ENCODE results near the gene HTR1A. TPM values are rescaled to one million over a fixed set of nuclear protein-coding genes. Genes with fewer than 3 reads are reported as not detected.

HTR1A gene
- total RNA-seq, 2 donors from 2014 or later: not detected

- no peak overlapping the region for H3K27ac Mint-ChIP-seq
- no peak overlapping the region for H3K4me3 Mint-ChIP-seq
- peaks cover 11% of the 10 kb centered on the region for H3K9me3 Mint-ChIP-seq
- no peaks in the 10 kb centered on the region for H3K36me3 Mint-ChIP-seq
- no peaks in the 10 kb centered on the region for H3K4me1 Mint-ChIP-seq (ENCODE audit: low read depth in 2 of 2)
- ATAC-seq (no peak), DNase-seq (ENCODE audit: low spot score) (no peak)
- H3K27me3 Mint-ChIP-seq: no peaks in the 10 kb centered on the region
Measured at GRCh38 chr5:63935103-63935502, 27.1 kb downstream of the HTR1A start.

DNA sequence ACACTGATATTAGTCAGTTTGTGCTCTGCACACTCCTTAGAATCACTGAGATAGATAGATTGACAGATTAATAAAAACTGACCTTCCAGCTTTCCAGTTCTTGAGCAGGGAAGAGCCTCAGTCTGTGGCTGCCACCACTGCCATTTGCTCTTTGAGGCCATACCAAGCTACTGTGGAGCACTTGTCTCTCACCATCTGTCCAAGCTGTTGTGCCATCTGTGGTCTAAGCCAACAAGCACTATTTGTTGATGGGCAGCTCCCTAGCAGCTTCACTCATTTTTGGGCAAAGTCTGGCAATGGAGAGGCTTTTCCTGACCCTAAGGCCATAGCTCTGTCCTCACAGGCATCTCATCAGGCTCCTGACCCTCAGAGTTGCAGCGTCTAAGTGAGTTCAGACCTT lies 30.4 kb downstream of the HTR1A start:
- Mint-ChIP-seq H3K27ac (no peak overlapping the region), H3K36me3 (no peaks in the 10 kb centered on the region), H3K4me1 (ENCODE audit: low read depth in 2 of 2) (no peaks in the 10 kb centered on the region), H3K27me3 (no peaks in the 10 kb centered on the region), H3K9me3 (peaks cover 17% of the 10 kb centered on the region), H3K4me3 (no peak overlapping the region)
- ATAC-seq (no peak), DNase-seq (ENCODE audit: low spot score) (no peak)

DNA sequence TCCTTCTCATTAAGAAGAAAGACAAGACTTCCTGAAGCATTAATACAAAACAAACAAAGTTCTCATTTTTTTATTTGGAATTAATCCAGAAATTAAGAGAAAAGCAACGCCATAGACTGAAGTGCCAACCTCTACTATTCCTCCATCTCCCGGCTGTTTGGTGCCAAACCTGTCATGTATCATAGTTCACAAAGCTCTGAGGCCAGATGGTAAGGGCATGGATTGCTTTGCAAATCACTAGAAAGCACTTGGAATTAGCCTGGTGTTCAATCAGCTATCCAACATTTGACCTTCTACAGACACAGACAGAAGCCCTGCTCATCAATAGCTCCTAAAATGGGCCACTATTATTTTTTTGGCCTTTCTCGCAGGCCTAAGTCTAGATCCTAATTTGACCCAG lies 33.8 kb downstream of the HTR1A start:
- no peaks in the 10 kb centered on the region for H3K4me1 Mint-ChIP-seq (ENCODE audit: low read depth in 2 of 2)
- H3K27ac Mint-ChIP-seq: no peak overlapping the region
- DNase-seq (ENCODE audit: low spot score) (no peak), ATAC-seq (no peak)
- peaks cover 12% of the 10 kb centered on the region for H3K9me3 Mint-ChIP-seq
- H3K4me3 Mint-ChIP-seq: no peak overlapping the region
- H3K36me3 Mint-ChIP-seq: no peaks in the 10 kb centered on the region
- H3K27me3 Mint-ChIP-seq: no peaks in the 10 kb centered on the region

DNA sequence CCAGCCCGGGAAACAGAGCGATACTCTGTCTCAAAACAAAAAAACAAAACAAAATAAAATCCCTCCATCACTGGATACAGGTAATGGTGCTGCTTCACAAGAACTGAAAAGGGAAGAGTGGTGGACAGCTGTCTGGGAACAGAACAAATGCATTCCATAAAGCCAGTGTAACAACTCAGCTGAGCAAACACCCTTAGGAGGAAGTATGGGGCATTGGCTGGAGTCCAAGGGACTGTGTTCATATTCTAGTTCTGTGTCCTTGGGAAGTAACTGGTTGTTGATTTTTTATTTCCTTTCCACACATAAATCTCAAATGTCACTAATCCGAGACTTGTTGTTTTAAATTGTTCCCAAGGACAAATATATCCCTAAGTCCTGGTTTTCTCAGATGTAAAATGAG lies 38.3 kb downstream of the HTR1A start:
- Mint-ChIP-seq H3K4me1 (ENCODE audit: low read depth in 2 of 2) (no peaks in the 10 kb centered on the region), H3K27ac (no peak overlapping the region), H3K4me3 (no peak overlapping the region), H3K27me3 (no peaks in the 10 kb centered on the region), H3K9me3 (peaks cover 23% of the 10 kb centered on the region), H3K36me3 (peaks cover 7% of the 10 kb centered on the region)
- ATAC-seq (no peak), DNase-seq (ENCODE audit: low spot score) (no peak)

- no peak overlapping the region for H3K27ac Mint-ChIP-seq
- H3K4me3 Mint-ChIP-seq: no peak overlapping the region
- peaks cover 7% of the 10 kb centered on the region for H3K36me3 Mint-ChIP-seq
- DNase-seq (ENCODE audit: low spot score) (no peak), ATAC-seq (no peak)
- no peaks in the 10 kb centered on the region for H3K27me3 Mint-ChIP-seq
- H3K9me3 Mint-ChIP-seq: peaks cover 25% of the 10 kb centered on the region
- H3K4me1 Mint-ChIP-seq (ENCODE audit: low read depth in 2 of 2): no peaks in the 10 kb centered on the region
Measured at GRCh38 chr5:63919763-63920478, 42.3 kb downstream of the HTR1A start.

GRCh38 chr5:63916786-63917185 lies 45.5 kb downstream of the HTR1A start:
- Mint-ChIP-seq H3K9me3 (peaks cover 23% of the 10 kb centered on the region), H3K4me1 (ENCODE audit: low read depth in 2 of 2) (no peaks in the 10 kb centered on the region), H3K27ac (no peak overlapping the region), H3K36me3 (peaks cover 7% of the 10 kb centered on the region), H3K4me3 (no peak overlapping the region), H3K27me3 (no peaks in the 10 kb centered on the region)
- DNase-seq (ENCODE audit: low spot score): no peak
- ATAC-seq: no peak

DNA sequence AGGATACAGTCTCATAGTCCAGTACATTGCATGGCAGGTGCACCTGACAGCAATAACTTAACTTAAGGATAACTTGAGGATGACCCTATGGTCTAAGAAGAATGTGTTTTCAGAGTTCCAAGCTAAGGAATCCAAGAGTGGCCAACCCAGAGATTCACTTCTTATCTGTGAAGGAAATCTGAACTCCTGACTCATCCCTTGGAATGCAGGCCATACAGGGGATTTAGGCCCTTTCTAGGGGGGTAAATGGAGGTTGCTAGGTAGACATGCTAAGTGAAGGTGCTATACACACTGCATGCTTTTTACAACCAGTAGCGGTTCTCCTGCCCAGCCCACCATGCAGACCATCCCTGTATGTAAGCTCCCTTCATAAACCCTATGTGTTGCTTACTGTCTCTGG lies 50.4 kb downstream of the HTR1A start:
- no peaks in the 10 kb centered on the region for H3K27me3 Mint-ChIP-seq
- H3K4me3 Mint-ChIP-seq: no peak overlapping the region
- H3K27ac Mint-ChIP-seq: no peak overlapping the region
- no peaks in the 10 kb centered on the region for H3K4me1 Mint-ChIP-seq (ENCODE audit: low read depth in 2 of 2)
- H3K36me3 Mint-ChIP-seq: no peaks in the 10 kb centered on the region
- peaks cover 20% of the 10 kb centered on the region for H3K9me3 Mint-ChIP-seq
- no peak for DNase-seq (ENCODE audit: low spot score)
- ATAC-seq: no peak

Other genes starting within 250 kb of the HTR1A start
- not detected for gene RNF180, start 203.4 kb upstream of the HTR1A start, total RNA-seq

Data from natural killer cell treated with Interleukin-12 subunit alpha and Interleukin-12 subunit beta and Interleukin-15 and Interleukin-18, amount 100 ng/mL, for 72 hours (primary cell).